Transverse colon (tissue), 4 donors: ENCODE measurements around the gene EDN3. TPM values are rescaled to one million over a fixed set of nuclear protein-coding genes. Genes with fewer than 3 reads are reported as not detected.

Source experiments
- DNase-seq: peaks from one replicate; pipeline ENCODE4 v3.0.0-alpha.2; 2019
- H3K27ac ChIP-seq, 4 donors: fragments of 200-600 bp; sonication (generic); 2 replicates each; pipeline ENCODE4 v1.5.1; 2016 to 2018; ENCODE audit warnings: inconsistent platforms in 4 of 4
- H3K27me3 ChIP-seq: fragments of 200-600 bp; sonication (generic); 2 replicates; pipeline ENCODE4 v1.5.1; 2017; ENCODE audit warnings: inconsistent platforms
- H3K36me3 ChIP-seq, 4 donors: fragments of 200-600 bp; sonication (generic); 2 replicates each; pipeline ENCODE4 v1.5.1; 2017 to 2019; ENCODE audit warnings: inconsistent platforms in 4 of 4
- H3K4me1 ChIP-seq, 4 donors: fragments of 200-600 bp; sonication (generic); 2 replicates each; pipeline ENCODE4 v1.5.1; 2017 to 2020; ENCODE audit warnings: inconsistent platforms in 4 of 4
- H3K4me3 ChIP-seq, 4 donors: fragments of 200-600 bp; sonication (generic); 1 replicate in 1 of 4; 2 replicates in 3 of 4; pipeline versions ENCODE4 v1.5.1 to v1.6.1; 2017 to 2019; ENCODE audit warnings: inconsistent platforms in 4 of 4
- H3K9me3 ChIP-seq, 2 donors: fragments of 200-600 bp; sonication (generic); 2 replicates each; pipeline ENCODE4 v1.5.1; 2017 to 2019; ENCODE audit warnings: inconsistent platforms in 2 of 2
- EP300 ChIP-seq: sonication (generic); formaldehyde crosslinking; IDR thresholded peaks from one replicate; pipeline ENCODE4 v1.6.1; 2017; ENCODE audit warnings: antibody characterized with exemption, low read depth
- POLR2A ChIP-seq: fragments of 450-650 bp; IDR thresholded peaks from one replicate; pipeline ENCODE4 v1.6.1; 2016; ENCODE audit warnings: antibody characterized with exemption, mild to moderate bottlenecking, moderate library complexity
- POLR2AphosphoS5 ChIP-seq, 3 donors: sonication (generic); formaldehyde crosslinking; IDR thresholded peaks; one replicate each; pipeline ENCODE4 v1.6.1; 2016; ENCODE audit warnings: antibody characterized with exemption in 3 of 3
- WGBS, 2 donors: methylation state at CpG; one replicate each; pipeline ENCODE4 v1.1.5; 2018; ENCODE audit warnings: low coverage in 1 of 2; 5-methylcytosine and 5-hydroxymethylcytosine counted together
- in situ Hi-C, 4 donors: fragments of 200-750 bp; cut with MboI; loops; one replicate each; pipeline versions ENCODE4 v1.15.0 to v1.15.1; 2017; ENCODE audit warnings: low sequenced_read_pairs in 3 of 4, low pct_ligation_motif_present in 1 of 4, low pct_unique_long_range_greater_than_20kb in 1 of 4
- intact Hi-C: fragments of 100-400 bp; cut with DNase I; formaldehyde crosslinking; loops from one replicate; pipeline ENCODE4 v1.15.1; 2023; ENCODE audit warnings: low total_unique reads
- total RNA-seq, 4 donors: library from RNA; depleted of rRNA; stranded (reverse); fragments of >200 nt; gene quantifications; one replicate each; pipeline ENCODE4 v1.1.0, GENCODE V29; 2016
- TF ChIP-seq, protein P1 (sequence below), 5 experiments: fragments of 200-600 bp in 3 of 5; fragments of 450-650 bp in 2 of 5; sonication (generic) in 3 of 5; IDR thresholded peaks; 1 replicate in 2 of 5; 2 replicates in 3 of 5; pipeline ENCODE4 v1.5.1; 2016 to 2017; ENCODE audit warnings: antibody characterized with exemption in 5 of 5, inconsistent platforms in 3 of 5, mild to moderate bottlenecking in 2 of 5, moderate library complexity in 1 of 5

EDN3 gene
- total RNA-seq, 4 donors from 2014 or later = 13.1 to 127 (median 76.8) TPM

DNA sequence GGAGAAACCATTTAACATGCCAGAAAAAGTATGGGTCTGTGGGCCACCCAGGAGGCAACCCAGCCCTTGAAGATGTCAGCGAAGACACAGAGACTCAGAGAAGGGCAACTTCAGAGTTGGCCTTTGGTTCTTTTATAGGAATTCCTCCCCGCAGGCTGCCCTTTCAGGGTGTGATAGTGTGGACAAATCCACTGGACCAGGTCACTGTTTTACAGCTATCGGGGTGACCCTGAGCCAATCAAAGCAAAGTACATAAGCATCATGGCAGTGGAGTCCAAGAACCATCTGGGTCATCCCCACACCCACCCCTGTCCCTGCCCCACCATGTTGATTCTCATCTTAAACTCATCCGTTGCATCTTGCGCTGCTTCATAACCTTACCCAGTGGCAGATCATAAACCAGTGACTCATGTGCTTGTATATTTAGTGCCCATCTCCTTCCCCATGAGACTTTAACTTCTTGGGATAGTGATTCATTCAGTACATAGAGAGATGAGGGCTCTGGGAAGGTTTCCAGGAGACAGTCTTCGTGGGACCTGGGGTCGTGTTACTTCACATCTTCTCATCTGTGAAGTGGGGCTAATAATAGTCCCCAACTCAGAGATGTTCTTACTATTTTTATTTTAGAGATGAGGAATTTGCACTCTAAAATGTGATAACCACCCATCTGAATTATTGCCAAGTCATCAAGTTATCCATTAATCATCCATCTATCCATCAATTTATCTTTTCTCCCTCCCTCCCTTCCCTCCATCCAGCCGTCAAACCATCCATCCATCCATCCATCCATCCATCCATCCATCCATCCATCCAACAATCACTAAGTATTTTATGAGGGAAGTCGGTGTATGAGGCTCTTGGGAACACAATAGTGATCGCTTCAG, 51.0 kb downstream of the EDN3 start:
- intact Hi-C loops = no loop called here

DNA sequence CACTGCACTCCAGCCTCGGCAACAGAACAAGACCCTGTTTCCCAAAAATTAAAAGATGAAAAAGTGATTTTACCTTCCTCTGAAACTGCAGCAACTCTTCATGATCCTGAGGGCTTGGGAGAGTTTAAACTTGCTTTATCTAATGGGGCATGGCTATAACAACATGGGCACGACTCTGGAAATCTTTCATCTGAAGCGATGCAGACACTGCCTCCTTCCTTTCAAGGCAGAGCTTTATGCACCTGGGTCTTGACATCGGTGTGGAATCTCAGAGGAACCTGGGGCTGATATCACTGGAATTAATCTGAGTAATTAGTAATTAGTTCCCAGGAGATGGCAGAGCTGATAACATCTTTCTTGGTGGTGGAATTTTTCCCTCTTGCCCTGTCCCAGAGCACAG, 52.1 kb downstream of the EDN3 start:
- H3K4me1 ChIP-seq = no peaks in the 10 kb centered on the region
- no peak overlapping the region for H3K27ac ChIP-seq
- in situ Hi-C loops = no loop called here
- no peaks in the 10 kb centered on the region for H3K36me3 ChIP-seq
- no peak overlapping the region for H3K4me3 ChIP-seq
- intact Hi-C loops = no loop called here
- no peak for DNase-seq
- H3K27me3 ChIP-seq = peaks cover 4% of the 10 kb centered on the region
- no peaks in the 10 kb centered on the region for H3K9me3 ChIP-seq
- WGBS, 2 donors = 80 to 87% methylated on average over 3 to 4 of the region's 4 CpGs
- TF ChIP-seq EP300 (no peak), POLR2A (no peak), POLR2AphosphoS5 (IDR thresholded peaks at IDR 0.05) (no peak)
- TF ChIP-seq, protein P1, sequence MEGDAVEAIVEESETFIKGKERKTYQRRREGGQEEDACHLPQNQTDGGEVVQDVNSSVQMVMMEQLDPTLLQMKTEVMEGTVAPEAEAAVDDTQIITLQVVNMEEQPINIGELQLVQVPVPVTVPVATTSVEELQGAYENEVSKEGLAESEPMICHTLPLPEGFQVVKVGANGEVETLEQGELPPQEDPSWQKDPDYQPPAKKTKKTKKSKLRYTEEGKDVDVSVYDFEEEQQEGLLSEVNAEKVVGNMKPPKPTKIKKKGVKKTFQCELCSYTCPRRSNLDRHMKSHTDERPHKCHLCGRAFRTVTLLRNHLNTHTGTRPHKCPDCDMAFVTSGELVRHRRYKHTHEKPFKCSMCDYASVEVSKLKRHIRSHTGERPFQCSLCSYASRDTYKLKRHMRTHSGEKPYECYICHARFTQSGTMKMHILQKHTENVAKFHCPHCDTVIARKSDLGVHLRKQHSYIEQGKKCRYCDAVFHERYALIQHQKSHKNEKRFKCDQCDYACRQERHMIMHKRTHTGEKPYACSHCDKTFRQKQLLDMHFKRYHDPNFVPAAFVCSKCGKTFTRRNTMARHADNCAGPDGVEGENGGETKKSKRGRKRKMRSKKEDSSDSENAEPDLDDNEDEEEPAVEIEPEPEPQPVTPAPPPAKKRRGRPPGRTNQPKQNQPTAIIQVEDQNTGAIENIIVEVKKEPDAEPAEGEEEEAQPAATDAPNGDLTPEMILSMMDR (IDR thresholded peaks at IDR 0.05) = no peak

More for the DNA sequence above, 51.0 kb downstream of the EDN3 start:
- Histone ChIP-seq H3K9me3 (no peaks in the 10 kb centered on the region), H3K27ac (no peak overlapping the region), H3K36me3 (no peaks in the 10 kb centered on the region), H3K4me3 (no peak overlapping the region), H3K4me1 (no peaks in the 10 kb centered on the region), H3K27me3 (no peaks in the 10 kb centered on the region)
- 65 to 70% methylated on average over 7 to 10 of the region's 10 CpGs for WGBS, 2 donors
- TF ChIP-seq POLR2A (no peak), EP300 (no peak), POLR2AphosphoS5 (IDR thresholded peaks at IDR 0.05) (no peak)
- TF ChIP-seq, protein P1 (IDR thresholded peaks at IDR 0.05) = no peak
- peak; percentile 41 for DNase-seq
- in situ Hi-C loops = no loop called here

DNA sequence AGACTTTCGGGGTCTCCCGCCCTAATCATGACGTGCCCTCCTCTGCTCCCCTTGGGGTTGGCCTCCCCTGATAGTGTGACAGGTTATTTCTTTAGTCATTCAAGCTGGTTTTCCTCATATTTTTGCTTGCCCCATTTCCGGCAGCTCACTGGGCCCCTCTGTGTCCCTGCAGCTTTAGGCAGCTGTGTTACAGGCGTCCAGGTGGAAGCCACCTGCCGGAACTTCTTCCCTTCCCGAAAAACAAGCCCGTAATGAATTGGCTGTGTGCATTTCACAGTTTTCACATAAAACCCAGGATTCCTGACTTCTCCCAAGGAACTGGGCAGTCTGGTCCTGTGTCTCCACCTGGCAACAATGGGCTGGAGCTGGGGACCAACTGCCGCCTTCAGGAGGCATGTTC, 52.6 kb downstream of the EDN3 start:
- WGBS, 2 donors = 85% methylated on average over 9 of the region's 9 CpGs; no CpG with 5 or more reads in 1 of the 2 donors
- Histone ChIP-seq H3K4me1 (no peaks in the 10 kb centered on the region), H3K4me3 (no peak overlapping the region), H3K27ac (no peak overlapping the region), H3K36me3 (no peaks in the 10 kb centered on the region), H3K27me3 (peaks cover 4% of the 10 kb centered on the region), H3K9me3 (no peaks in the 10 kb centered on the region)
- DNase-seq = no peak
- TF ChIP-seq, protein P1 (IDR thresholded peaks at IDR 0.05) = no peak
- TF ChIP-seq POLR2A = no peak
- TF ChIP-seq EP300 = no peak
- TF ChIP-seq POLR2AphosphoS5 (IDR thresholded peaks at IDR 0.05) = no peak
- in situ Hi-C loops (no loop called here), intact Hi-C loops (no loop called here)

DNA sequence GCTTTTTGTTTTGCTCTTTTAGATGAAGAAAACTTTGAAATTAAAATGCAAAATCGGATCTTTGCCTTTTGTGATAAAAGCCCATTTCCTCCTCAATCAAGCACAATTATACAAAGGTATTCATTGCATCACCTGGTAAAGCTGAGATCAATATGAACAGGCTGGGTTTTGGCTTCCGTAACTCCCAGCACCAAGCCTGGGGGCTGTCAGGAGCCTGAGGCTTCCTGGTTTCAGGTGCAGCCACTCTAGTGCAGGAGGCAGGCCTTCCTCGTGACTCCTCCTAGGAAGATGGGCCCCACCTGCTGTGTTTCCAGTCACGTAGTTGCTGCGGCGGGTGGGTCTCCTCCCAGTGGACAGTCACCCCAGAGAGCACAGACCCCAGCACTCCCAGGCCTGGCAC, 54.0 kb downstream of the EDN3 start:
- Histone ChIP-seq H3K4me3 (no peak overlapping the region), H3K36me3 (no peaks in the 10 kb centered on the region), H3K27ac (no peak overlapping the region), H3K4me1 (no peaks in the 10 kb centered on the region), H3K27me3 (peaks cover 4% of the 10 kb centered on the region), H3K9me3 (no peaks in the 10 kb centered on the region)
- no peak for TF ChIP-seq POLR2AphosphoS5 (IDR thresholded peaks at IDR 0.05)
- no peak for TF ChIP-seq EP300
- TF ChIP-seq, protein P1 (IDR thresholded peaks at IDR 0.05) = no peak
- TF ChIP-seq POLR2A = no peak
- intact Hi-C loops = no loop called here
- in situ Hi-C loops = no loop called here
- no peak for DNase-seq
- WGBS, 2 donors = 89 to 91% methylated on average over 2 to 6 of the region's 6 CpGs
